ENCODE measurements around the gene CHKB. TPM values are rescaled to one million over a fixed set of nuclear protein-coding genes. Genes with fewer than 3 reads are reported as not detected.

Gene CHKB
- total and polyA plus RNA-seq, 12 donors, result 27.1 to 251 (median 39.9) TPM

GRCh38 chr22:50572965-50573364, 9.7 kb downstream of the CHKB start:
- TF ChIP-seq CTCF (IDR thresholded peaks at IDR 0.05), result no peak
- DNase-seq, result no peak
- intact Hi-C loops (cut with DNase I), result no loop called here
- H3K4me1 ChIP-seq, result peaks cover 0 to 40% (median 18%) of the 10 kb centered on the region in 9 donors
- no peak overlapping the region for H3K27ac ChIP-seq
- ATAC-seq, result no peak
- H3K36me3 ChIP-seq, result peaks cover 0 to 86% (median 13%) of the 10 kb centered on the region in 9 donors
- no peaks in the 10 kb centered on the region for H3K9me3 ChIP-seq
- H3K27me3 ChIP-seq, result no peaks in the 10 kb centered on the region
- 93 to 94% methylated on average over 11 of the region's 11 CpGs for WGBS, 2 donors
- H3K4me3 ChIP-seq, result no peak overlapping the region

GRCh38 chr22:50571264-50572175, 11.1 kb downstream of the CHKB start:
- TF ChIP-seq CTCF (IDR thresholded peaks at IDR 0.05), result no peak
- H3K4me1 ChIP-seq, result peaks cover 0 to 31% (median 11%) of the 10 kb centered on the region in 9 donors
- ATAC-seq, result peak in 2 of 8 donors; percentile 23 to 55
- H3K36me3 ChIP-seq, result peaks cover 0 to 93% (median 14%) of the 10 kb centered on the region in 9 donors
- H3K4me3 ChIP-seq, result no peak overlapping the region
- H3K27ac ChIP-seq, result peak overlapping the region in 1 of 10 donors; percentile 20
- DNase-seq, result peak in 1 of 2 donors; percentile 45
- H3K27me3 ChIP-seq, result no peaks in the 10 kb centered on the region
- intact Hi-C loops (cut with DNase I), result no loop called here
- WGBS, 2 donors, result 73 to 78% methylated on average over 26 of the region's 26 CpGs
- H3K9me3 ChIP-seq, result no peaks in the 10 kb centered on the region

GRCh38 chr22:50570861-50571260, 11.8 kb downstream of the CHKB start:
- peaks cover 0 to 87% (median 14%) of the 10 kb centered on the region in 9 donors for H3K36me3 ChIP-seq
- ATAC-seq, result no peak
- peak overlapping the region in 1 of 10 donors; percentile 20 for H3K27ac ChIP-seq
- 89 to 91% methylated on average over 12 of the region's 12 CpGs for WGBS, 2 donors
- no peak for DNase-seq
- intact Hi-C loops (cut with DNase I), result no loop called here
- no peak for TF ChIP-seq CTCF (IDR thresholded peaks at IDR 0.05)
- no peaks in the 10 kb centered on the region for H3K27me3 ChIP-seq
- peaks cover 0 to 25% (median 9%) of the 10 kb centered on the region in 9 donors for H3K4me1 ChIP-seq
- H3K9me3 ChIP-seq, result no peaks in the 10 kb centered on the region
- no peak overlapping the region for H3K4me3 ChIP-seq

GRCh38 chr22:50569896-50570535, 12.6 kb downstream of the CHKB start:
- intact Hi-C loops (cut with DNase I), result no loop called here
- H3K4me3 ChIP-seq, result no peak overlapping the region
- peaks cover 0 to 78% (median 14%) of the 10 kb centered on the region in 9 donors for H3K36me3 ChIP-seq
- no peak overlapping the region for H3K27ac ChIP-seq
- WGBS, 2 donors, result 87 to 92% methylated on average over 13 of the region's 13 CpGs
- no peaks in the 10 kb centered on the region for H3K27me3 ChIP-seq
- peaks cover 0 to 19% (median under 1%) of the 10 kb centered on the region in 9 donors for H3K4me1 ChIP-seq
- TF ChIP-seq CTCF (IDR thresholded peaks at IDR 0.05), result no peak
- no peaks in the 10 kb centered on the region for H3K9me3 ChIP-seq
- DNase-seq (no peak), ATAC-seq (no peak)
